HEK293T (cell line): ENCODE data around the gene GSDME.

ENCODE experiments used
- CTCF ChIA-PET: fragments of 350-600 bp; formaldehyde crosslinking; extraction: SDS; loops from one replicate; lab custom pipeline; 2021; ENCODE audit warnings: antibody characterized with exemption, inconsistent platforms; lab: Yijun Ruan, JAX
- POLR2A ChIA-PET: fragments of 350-600 bp; formaldehyde crosslinking; extraction: SDS; loops from one replicate; lab custom pipeline; 2020; ENCODE audit warnings: antibody characterized with exemption, inconsistent platforms; lab: Yijun Ruan, JAX
- DNase-seq: peaks from one replicate; pipeline ENCODE4 v3.0.0; 2012; ENCODE audit warnings: mixed read lengths; ENCODE audit errors: extremely low spot score
- ARNT ChIP-seq: fragments of 450-650 bp; IDR thresholded peaks from 2 replicates; pipeline ENCODE4 v1.6.1; 2017; ENCODE audit warnings: mild to moderate bottlenecking
- BHLHE40 ChIP-seq: fragments of 450-650 bp; IDR thresholded peaks from 2 replicates; pipeline ENCODE4 v1.6.1; 2016; ENCODE audit warnings: mild to moderate bottlenecking, moderate library complexity, borderline replicate concordance
- CTBP1 ChIP-seq: fragments of 450-650 bp; IDR thresholded peaks from 2 replicates; pipeline ENCODE4 v1.6.1; 2016; ENCODE audit warnings: borderline replicate concordance
- ELF4 ChIP-seq: fragments of 450-650 bp; IDR thresholded peaks from 2 replicates; pipeline ENCODE4 v1.6.1; 2017; ENCODE audit warnings: antibody characterized with exemption
- FOXA1 ChIP-seq: fragments of 450-650 bp; IDR thresholded peaks from 2 replicates; pipeline ENCODE4 v1.6.1; 2016; ENCODE audit warnings: mild to moderate bottlenecking
- FOXK2 ChIP-seq: fragments of 450-650 bp; IDR thresholded peaks from 2 replicates; pipeline ENCODE4 v1.6.1; 2016; ENCODE audit warnings: mild to moderate bottlenecking
- FOXM1 ChIP-seq: fragments of 450-650 bp; IDR thresholded peaks from 2 replicates; pipeline ENCODE4 v1.6.1; 2017; ENCODE audit warnings: mild to moderate bottlenecking, borderline replicate concordance
- HDGF ChIP-seq: fragments of 450-650 bp; IDR thresholded peaks from 2 replicates; pipeline ENCODE4 v1.6.1; 2017; ENCODE audit warnings: antibody characterized with exemption, borderline replicate concordance
- L3MBTL2 ChIP-seq: fragments of 450-650 bp; conservative IDR thresholded peaks from 2 replicates; pipeline ENCODE4 v1.6.1; 2016; ENCODE audit warnings: mild to moderate bottlenecking
- LEF1 ChIP-seq: fragments of 450-650 bp; IDR thresholded peaks from 2 replicates; pipeline ENCODE4 v1.6.1; 2017; ENCODE audit warnings: mild to moderate bottlenecking, borderline replicate concordance
- NFRKB ChIP-seq: fragments of 450-650 bp; IDR thresholded peaks from 2 replicates; pipeline ENCODE4 v1.6.1; 2016; ENCODE audit warnings: mild to moderate bottlenecking, moderate library complexity
- SP1 ChIP-seq: fragments of 450-650 bp; IDR thresholded peaks from 2 replicates; pipeline ENCODE4 v1.6.1; 2017
- SUZ12 ChIP-seq: fragments of 450-650 bp; IDR thresholded peaks from 2 replicates; pipeline ENCODE4 v1.6.1; 2016; ENCODE audit warnings: mild to moderate bottlenecking
- TARDBP ChIP-seq: fragments of 450-650 bp; IDR thresholded peaks from 2 replicates; pipeline ENCODE4 v1.6.1; 2016
- ZNF384 ChIP-seq: fragments of 450-650 bp; IDR thresholded peaks from 2 replicates; pipeline ENCODE4 v1.6.1; 2016
- TF ChIP-seq, protein P1 (sequence below): fragments of 450-650 bp; IDR thresholded peaks from 2 replicates; pipeline ENCODE4 v1.6.1; 2016

Gene GSDME

DNA sequence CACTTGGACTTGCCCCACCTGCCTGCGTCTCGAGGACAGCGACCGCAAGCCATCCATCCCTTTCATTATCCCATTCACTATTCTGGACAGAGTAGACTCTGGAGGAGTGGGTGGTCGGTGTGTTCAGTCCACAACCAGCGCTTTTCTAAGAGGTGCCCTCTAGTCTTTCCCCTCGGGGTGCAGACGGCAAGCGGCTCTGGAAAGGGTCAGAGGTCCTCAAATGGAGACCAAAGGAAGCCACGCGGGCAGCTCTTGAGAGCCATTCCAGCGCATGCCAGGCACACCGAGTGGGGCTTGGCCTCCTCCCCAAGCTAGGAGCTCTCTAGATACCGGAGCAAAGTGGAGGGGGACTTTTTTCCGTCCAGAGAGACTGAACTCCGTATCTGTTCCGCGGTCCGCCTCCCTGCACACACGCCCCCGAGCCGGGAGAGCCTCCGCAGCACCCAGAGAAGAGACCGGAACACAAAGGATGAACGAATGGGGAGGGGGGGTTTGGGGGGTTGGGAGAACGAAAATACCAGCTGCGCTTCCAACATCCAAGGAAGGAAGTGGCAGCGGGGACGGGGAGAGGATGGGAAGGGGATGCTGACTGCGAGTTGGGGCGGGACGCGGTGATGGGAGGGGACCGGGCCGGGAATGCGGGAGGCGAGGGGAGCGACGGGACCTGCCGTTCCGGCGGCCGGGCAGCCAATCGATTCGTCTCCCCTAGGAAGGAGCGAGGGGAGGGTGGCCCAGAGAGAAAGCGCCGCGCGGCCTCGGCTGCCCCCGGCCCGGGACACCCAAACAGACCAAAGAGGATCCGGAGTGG, 515 bp downstream of the GSDME start:
- peak; percentile 54 for DNase-seq
- TF ChIP-seq CTBP1 (no peak), FOXA1 (no peak), FOXK2 (no peak), HDGF (no peak), L3MBTL2 (peak; percentile 74), FOXM1 (no peak)
- TF ChIP-seq, protein P1, sequence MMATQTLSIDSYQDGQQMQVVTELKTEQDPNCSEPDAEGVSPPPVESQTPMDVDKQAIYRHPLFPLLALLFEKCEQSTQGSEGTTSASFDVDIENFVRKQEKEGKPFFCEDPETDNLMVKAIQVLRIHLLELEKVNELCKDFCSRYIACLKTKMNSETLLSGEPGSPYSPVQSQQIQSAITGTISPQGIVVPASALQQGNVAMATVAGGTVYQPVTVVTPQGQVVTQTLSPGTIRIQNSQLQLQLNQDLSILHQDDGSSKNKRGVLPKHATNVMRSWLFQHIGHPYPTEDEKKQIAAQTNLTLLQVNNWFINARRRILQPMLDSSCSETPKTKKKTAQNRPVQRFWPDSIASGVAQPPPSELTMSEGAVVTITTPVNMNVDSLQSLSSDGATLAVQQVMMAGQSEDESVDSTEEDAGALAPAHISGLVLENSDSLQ = no peak
- ChIA-PET POLR2A (interaction anchor here (0.6 to 1.6 kb wide), 3 partner anchors 8 to 314 kb away, joined by 3 to 5 read pairs (median 4); no protein-coding TSS in a partner anchor), CTCF (interaction anchor here (1.5 kb wide), 1 partner anchor 91 kb away, joined by 4 read pairs; no protein-coding TSS in a partner anchor)

DNA sequence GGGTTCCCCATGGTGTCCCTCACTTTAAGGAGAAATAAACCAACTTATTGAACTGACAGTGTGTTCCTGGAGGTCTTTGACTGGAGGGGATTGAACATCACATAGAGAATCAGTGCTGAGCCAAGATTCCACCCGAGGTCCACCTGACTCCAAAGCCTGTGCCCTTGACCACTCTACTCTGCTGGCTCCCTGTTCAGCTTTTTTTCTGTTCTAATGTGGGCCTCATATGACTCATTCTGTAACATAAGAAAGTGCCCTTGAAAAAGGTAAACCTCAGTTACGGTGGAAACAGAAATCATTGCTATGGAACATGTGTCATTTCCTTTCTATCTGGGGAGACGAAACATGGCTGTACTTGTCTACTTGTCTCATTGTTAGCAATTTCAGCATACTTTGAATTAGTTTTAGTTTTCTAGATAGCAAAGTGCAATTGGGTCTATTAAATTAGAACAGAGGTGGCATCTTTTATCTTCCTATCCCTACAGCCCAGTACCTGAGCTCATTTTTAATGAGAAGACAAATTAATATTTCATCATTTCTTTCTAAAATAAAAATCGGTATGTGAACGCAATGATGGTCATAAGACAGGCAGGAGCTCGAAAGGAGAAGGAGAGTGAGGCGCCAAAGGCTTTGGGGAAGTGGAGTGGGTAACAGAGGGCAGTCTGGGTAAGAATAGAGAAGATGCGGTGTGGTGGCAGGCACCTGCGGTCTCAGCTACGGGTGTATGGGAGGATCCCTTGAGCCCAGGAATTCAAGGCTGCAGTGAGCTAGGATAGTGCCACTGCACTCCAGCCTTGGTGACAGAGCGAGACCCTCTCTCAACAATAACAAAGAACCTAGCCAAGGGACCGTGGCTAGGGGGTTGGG, 1.5 kb downstream of the GSDME start:
- ChIA-PET POLR2A (interaction anchor here (0.6 to 1.6 kb wide), 3 partner anchors 8 to 315 kb away, joined by 3 to 5 read pairs (median 4); no protein-coding TSS in a partner anchor), CTCF (interaction anchor here (1.5 kb wide), 1 partner anchor 90 kb away, joined by 4 read pairs; no protein-coding TSS in a partner anchor)
- DNase-seq = no peak

DNA sequence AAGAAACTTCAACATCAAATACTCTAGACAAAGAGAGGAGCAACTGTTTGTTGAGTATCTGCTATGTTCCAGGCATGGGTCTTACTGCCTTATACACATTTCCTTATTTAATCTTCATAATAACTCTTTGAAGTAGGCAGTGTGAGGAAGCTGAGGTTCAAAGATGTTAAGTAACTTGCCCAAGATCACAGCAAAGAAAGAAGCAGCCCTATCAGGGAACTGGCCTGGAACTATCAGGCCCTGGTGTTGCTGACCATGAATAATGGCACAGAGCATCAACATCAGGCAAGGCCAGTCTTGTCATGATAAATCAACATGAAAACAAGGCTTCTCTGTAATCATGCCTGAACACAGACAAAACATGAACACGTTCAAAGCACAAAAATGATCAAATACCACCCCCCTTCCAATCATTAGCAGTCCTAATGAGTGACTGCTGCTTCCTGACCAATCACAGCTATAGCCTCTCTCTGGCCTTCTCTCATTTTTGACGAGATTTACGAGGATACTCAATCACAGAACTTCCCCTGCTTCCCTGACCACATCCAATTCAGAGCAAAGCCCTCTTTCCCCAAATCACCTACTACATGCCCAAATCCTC, 2.3 kb downstream of the GSDME start:
- CTCF ChIA-PET = no interaction called here

More for the DNA sequence above, 1.5 kb downstream of the GSDME start:
- TF ChIP-seq FOXM1 = no peak
- no peak for TF ChIP-seq ZNF384
- TF ChIP-seq ELF4 = no peak
- no peak for TF ChIP-seq CTBP1

DNA sequence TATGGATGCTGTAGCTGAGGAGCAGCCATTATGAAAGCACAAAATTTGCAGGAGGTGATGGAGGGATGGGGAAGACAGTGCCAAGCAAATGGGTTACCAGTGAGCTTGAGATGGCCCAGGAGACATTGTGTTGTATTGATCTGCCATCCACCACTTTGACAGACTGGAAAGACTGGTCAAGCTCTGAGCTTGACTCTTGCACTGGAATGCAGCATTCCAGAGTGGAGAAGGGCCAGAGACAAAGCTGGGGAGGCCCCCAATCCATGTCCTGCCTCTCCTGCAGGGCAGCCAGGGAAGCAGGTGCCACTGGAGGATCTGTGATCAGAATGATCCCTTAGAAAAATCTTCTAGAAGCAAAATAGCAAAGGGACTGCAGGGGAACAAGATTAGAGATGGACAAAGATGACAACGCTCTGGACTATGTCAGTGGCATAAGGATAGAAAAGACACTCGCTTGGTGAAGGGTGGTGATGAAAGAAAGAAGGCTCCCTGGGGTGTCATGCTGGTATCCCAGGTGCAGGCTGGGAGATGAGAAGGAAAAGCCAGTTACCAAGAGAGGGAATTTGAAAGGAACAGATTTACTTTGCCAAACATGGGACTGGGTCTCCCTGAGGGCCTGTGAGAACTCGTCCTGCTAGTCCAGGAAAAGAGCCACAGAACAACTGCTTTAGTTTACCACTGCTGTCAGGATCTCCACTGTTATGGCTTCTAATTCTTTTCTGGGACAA, 5.0 kb downstream of the GSDME start:
- ChIA-PET CTCF (no interaction called here), POLR2A (no interaction called here)
- DNase-seq = no peak
- TF ChIP-seq TARDBP = no peak
- no peak for TF ChIP-seq FOXA1
- TF ChIP-seq FOXK2 = no peak
- no peak for TF ChIP-seq ARNT
- no peak for TF ChIP-seq LEF1
- TF ChIP-seq HDGF = no peak
- no peak for TF ChIP-seq ELF4
- no peak for TF ChIP-seq SP1
- no peak for TF ChIP-seq SUZ12

More for the DNA sequence above, 2.3 kb downstream of the GSDME start:
- no peak for DNase-seq
- TF ChIP-seq FOXK2 (no peak), BHLHE40 (no peak), NFRKB (no peak), SP1 (no peak), LEF1 (no peak), HDGF (no peak), L3MBTL2 (no peak), FOXA1 (no peak), ZNF384 (no peak), FOXM1 (no peak), ELF4 (no peak), TARDBP (no peak), SUZ12 (no peak), ARNT (no peak), CTBP1 (no peak)
- TF ChIP-seq, protein P1 = no peak
- POLR2A ChIA-PET = interaction anchor here (1.6 kb wide), 1 partner anchor 9 kb away, joined by 5 read pairs; no protein-coding TSS in a partner anchor

DNA sequence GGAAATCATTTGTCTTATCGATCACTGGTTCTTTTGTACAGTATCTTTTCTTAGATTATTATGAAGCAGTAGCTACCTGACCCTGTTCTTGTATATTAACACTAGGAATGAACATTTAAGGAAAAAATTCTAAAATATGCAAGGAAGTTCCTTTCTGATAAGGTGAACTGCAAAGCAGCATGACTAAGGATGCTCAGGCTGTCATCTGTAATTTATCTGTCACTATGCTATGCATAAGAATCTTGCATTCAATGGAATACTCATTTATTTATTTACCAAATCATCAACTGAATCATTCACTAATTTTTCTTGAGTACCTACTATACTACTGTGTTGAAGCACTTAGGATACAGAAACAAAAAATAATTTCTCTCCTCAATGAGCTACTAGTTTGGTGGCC, 5.8 kb downstream of the GSDME start:
- ChIA-PET CTCF (no interaction called here), POLR2A (no interaction called here)
- no peak for DNase-seq
- TF ChIP-seq ZNF384 (no peak), CTBP1 (no peak), L3MBTL2 (no peak), SUZ12 (no peak), ELF4 (no peak), FOXA1 (no peak), FOXK2 (no peak), SP1 (no peak), ARNT (no peak), FOXM1 (no peak), HDGF (no peak), TARDBP (no peak), BHLHE40 (no peak), NFRKB (no peak)
- TF ChIP-seq, protein P1 = no peak
